Right lobe of liver (tissue), 4 donors: ENCODE results near the gene PARD6A.

Source experiments
- POLR2A ChIP-seq: fragments of 450-650 bp; IDR thresholded peaks from one replicate; pipeline ENCODE4 v1.6.1; 2017; ENCODE audit warnings: antibody characterized with exemption, mild to moderate bottlenecking
- TF ChIP-seq, protein P1 (sequence below), 4 donors: fragments of 200-600 bp in 3 of 4; fragments of 450-650 bp in 1 of 4; IDR thresholded peaks; one replicate each; pipeline versions ENCODE4 v1.5.1 to v1.8.0; 2016 to 2022; ENCODE audit warnings: antibody characterized with exemption in 4 of 4, mild to moderate bottlenecking in 2 of 4
- donor health status: DM: no; HTN: no; CAD: no.
- donor health status: DM: no; HTN: no; CAD: no.
- donor health status: DM: no; HTN: yes; CAD: no.

DNA sequence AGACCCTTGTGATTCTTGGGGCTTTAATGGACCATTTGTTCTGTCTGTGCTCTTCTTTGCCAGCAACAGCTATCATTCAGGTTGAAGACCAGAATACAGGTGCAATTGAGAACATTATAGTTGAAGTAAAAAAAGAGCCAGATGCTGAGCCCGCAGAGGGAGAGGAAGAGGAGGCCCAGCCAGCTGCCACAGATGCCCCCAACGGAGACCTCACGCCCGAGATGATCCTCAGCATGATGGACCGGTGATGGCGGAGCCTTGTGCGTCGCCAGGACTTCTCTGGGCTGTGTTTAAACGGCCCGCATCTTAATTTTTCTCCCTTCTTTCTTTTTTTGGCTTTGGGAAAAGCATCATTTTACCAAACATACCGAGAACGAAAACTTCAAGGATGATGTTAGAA lies 23.1 kb upstream of the PARD6A start:
- TF ChIP-seq, protein P1, sequence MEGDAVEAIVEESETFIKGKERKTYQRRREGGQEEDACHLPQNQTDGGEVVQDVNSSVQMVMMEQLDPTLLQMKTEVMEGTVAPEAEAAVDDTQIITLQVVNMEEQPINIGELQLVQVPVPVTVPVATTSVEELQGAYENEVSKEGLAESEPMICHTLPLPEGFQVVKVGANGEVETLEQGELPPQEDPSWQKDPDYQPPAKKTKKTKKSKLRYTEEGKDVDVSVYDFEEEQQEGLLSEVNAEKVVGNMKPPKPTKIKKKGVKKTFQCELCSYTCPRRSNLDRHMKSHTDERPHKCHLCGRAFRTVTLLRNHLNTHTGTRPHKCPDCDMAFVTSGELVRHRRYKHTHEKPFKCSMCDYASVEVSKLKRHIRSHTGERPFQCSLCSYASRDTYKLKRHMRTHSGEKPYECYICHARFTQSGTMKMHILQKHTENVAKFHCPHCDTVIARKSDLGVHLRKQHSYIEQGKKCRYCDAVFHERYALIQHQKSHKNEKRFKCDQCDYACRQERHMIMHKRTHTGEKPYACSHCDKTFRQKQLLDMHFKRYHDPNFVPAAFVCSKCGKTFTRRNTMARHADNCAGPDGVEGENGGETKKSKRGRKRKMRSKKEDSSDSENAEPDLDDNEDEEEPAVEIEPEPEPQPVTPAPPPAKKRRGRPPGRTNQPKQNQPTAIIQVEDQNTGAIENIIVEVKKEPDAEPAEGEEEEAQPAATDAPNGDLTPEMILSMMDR (IDR thresholded peaks at IDR 0.05) = no peak
- TF ChIP-seq POLR2A = no peak
